CD4-positive, alpha-beta T cell treated with Interleukin-6 at 100 ng/mL for 8 hours (primary cell): ENCODE data around the gene LIMD2.
"Not testable (repeated sequence)": the region's sequence is repeated elsewhere in the genome, so short reads cannot be mapped to it uniquely, and the experiment has no call there.

Experiments used
- DNase-seq: peaks from one replicate; pipeline ENCODE4 v3.0.0-alpha.2; 2020; ENCODE audit warnings: mixed read lengths, low spot score

LIMD2 gene

DNA sequence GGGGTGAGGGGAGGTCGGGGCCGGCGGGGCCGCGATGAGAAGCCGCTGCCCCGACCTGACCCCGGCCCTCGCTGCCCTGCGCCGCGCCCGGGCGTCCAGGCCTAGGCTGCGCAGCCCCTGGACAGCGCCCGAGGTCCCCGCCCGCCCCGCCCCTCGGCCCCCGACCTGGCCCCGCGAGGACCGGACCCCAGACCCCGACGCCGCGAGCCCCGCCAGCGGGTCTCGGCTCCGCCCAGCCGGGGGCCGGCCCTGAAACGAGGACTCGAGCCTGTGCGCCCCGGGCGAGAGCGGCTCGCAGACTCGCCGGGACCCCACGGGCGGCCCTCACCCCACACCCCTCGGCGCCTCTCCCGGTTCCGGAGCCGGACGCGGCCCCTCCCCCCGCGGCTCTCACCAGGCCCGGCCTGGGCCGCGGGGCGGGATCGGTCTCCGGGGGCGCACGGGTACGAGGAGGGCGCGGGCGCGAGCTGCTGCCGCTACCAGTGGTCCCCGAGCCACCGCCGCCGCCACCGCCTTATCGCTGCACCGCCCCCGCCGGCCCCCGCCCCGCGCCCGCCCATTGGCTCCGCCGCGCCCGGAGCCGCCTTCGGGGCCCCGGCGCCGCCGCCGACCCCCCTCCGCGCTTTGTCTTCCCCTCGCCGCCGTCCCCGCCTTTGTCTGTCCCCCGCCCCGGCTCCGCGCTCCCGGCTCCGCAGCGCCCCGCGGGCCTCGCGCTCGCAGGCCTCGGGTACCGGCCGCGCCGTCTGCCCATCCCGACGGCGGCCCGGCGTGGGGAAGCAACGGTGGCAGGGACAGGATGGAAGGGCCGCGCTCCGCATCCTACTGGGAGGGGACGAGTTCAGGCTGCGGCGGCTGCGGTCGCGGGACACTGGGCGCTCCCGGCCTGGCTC is at the start of gene LIMD2:
Gene LIMD2, minus strand, starts transcription at position 488 of the 890 bp plus-strand sequence. CDS start 827 bp downstream, outside the sequence.
- DNase-seq: peak; percentile 88

DNA sequence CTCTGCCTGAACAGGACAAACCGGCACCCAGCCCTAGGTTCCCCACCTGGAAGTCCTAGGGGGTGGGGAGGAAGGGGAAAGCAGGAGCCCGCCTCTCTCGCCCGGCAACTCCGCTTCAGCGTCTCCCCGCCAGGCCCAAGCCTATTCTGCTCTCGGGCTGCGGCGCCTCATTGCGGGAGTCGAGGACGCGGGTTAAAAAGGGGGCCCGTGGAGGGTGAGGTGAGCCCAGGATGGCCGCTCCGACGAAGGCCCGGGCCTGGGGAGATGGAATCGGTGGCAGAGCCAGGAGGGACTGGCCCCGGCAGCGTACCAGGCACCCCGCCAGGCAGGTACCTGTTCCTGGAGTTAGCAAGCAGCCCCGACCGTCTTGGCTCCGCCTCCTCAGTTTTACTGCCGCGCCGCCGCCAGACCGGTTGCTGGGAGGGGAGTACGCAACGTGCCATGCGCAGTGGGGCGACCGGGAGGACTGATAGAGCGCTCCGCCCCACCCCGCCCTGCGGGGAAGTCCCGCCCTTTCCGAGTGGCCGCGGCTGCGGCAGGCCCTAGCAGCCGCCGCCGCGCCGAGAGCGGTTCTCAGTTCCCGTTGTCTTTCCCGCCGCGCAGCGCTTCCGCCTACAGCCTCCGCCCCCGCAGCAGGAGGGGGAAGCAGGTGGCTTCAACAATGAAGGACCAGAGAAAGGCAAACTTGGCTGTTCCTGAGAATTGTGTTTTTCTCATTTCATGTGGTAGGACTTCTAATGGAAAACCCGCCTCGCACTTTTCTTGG is 41.7 kb upstream of the LIMD2 start, which contains the start of gene STRADA:
Gene STRADA, minus strand, starts transcription at position 392 of the 766 bp plus-strand sequence. CDS start 13,430 bp downstream, outside the sequence.
- DNase-seq: peak; percentile 99

DNA sequence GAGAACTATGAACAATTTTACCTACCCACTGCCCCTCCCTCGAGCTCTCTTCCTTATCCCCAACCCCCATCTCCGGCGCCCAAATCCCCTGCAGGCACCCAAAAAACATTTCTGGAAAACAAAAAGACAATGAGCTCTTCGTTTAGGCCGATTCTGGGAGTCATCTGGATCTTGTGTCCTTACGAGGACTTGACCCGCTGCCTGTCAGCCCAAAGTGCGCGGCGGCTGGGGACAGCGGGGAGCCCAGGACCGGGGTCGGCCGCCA is 41.1 kb upstream of the LIMD2 start:
- DNase-seq: peak; percentile 11

DNA sequence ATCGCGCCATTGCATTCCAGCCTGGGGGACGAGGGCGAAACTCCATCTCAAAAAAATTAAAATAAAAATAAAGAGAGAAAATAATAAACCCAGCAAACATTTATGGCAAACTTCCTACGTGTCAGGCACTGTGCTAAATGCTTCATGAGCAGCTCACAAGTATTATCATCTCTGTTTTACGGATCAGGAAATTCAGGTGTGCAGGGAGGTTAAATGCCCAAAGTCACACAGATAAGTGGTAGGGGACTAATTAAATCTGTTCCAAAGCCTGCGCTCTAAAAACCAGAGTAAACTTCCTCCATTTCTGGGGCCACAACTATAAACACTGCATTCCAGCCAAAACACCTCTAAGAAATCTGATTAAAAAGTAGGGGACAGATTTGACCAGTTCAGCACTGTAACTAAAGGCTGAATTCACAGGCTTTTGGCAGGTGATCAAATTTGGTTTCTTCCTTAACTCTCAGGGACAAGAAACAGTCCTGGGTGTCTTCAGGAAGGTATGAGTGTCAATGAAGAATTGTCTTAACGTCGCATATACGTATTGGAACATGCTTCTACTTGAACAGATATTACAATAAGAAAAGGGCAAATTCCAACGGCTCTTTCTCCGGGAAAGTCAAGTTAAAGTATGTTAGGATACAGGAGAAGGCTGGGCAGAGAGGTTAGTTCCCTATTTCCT is 40.7 kb upstream of the LIMD2 start:
- no peak for DNase-seq

DNA sequence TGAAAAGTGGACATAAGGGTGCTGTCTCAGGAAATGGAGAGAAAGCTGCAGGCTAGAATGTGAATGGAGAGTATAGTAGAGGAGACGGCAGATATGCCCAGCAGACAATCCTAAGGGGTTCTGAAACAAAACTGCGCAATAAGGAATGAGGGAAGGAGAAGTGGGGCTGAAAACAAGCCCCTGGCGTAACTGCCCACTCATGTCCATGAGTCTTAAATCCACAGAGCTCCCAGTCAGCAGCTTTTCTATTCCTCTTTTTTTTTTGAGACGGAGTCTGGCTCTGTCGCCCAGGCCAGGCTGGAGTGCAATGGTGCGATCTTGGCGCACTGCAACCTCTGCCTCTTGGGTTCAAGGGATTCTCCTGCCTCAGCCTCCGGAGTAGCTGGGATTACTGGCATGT is 35.8 kb upstream of the LIMD2 start:
- no peak for DNase-seq

DNA sequence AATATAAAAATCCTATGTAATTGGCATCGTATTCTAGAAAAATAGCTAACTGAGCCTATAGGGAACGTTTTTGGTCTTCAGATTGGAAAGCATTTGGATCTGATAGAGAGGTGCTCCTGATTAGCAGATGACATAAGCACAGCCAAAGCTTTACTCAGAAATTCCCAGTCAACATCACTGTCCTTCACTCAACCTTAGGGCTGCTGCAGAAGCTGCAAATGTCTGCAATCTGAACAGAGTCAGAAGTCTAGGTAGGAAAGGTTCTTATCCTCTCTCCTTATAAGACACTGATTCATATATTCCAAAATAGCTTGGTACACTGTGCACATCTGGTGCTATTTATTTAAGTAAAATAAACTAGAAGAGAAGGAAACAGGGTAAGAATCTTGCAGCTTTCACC is 22.5 kb upstream of the LIMD2 start:
- DNase-seq: no peak

DNA sequence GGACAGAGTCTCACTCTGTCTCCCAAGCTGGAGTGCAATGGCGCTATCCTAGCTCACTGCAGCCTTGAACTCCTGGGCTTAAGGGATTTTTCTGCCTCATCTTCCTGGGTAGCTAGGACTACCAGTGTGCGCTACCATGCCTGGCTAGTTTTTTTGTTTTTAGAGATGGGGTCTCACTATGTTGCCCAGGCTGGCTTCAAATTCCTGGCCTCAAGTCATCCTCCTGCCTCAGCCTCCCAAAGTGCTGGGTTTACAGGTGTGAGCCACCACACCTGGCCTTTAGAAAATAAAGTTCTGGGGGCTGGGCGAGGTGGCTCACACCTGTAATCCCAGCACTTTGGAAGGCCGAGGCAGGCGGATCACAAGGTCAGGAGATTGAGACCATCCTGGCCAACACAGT is 20.3 kb upstream of the LIMD2 start:
- not testable (repeated sequence) for DNase-seq

DNA sequence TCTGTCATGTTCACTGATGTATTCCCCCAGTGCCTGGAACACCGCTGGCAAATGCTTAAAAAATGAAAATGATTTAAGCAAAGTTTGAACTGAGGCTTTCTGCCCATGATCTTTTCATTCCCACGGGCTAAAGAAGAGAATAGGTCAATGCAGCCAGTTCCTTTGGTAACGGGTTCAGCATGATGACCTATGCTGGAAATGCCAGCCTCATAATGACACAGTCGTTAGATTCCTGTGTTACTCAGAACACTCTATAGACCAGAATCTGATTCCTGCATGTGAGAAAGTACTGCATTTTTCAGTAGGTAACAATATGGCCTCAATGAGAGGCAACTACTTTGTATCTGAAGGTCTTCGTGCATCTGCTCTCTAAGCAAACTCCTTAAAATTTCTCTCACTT is 19.1 kb upstream of the LIMD2 start:
- DNase-seq: no peak

DNA sequence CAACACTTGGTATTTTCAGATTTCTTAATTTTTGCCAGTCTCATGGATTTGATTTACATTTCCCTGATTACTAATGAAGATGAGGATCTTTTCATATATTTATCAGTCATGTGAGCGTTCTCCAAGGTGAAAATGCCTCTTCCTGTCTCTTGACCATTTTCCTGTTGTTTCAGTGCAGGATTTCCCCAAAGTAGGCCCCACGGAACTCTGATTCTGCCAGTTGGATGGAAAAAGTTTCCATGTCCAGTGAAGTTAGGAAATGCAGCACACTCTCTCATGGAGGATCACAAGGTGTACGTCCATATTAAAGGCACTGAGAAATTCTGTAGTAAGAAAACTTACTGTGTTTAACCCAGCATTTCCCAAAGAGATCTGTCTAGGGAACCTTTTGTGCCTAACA is 16.5 kb upstream of the LIMD2 start:
- DNase-seq: no peak

DNA sequence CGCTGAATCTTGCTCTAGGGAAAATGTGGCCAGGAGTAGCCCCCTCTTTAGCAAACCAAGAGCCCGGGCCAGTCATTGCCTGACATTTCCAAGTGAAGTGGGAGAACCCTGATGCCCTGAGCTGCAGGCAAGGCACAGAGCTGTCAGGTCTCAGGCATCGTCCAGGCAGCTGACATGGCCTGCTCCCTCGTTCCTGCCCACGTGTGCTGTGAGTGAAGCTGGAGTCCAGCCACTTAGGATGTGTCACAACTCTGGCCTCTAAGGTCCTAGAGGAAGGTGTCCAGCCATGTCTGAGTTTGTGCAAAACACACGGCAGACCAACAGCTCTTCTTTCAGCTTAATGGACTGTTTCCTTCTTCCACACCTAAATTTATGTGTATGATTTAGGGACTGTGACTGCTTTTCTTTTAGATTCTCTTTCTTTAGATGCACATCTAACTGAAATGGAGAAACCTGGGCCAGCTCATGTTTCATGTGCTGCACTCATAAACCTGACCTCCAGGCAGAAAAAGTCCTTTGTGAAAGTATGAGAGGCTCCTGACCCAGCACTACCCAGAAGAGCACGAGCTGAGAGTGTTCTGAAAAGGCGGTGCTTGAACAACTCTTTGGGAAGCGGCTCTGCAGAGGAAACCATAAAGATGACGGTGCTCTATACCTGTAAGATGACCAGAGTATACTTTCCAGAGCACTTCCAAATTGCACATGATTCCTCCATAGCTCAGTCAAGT is 14.8 kb upstream of the LIMD2 start:
- DNase-seq: no peak

DNA sequence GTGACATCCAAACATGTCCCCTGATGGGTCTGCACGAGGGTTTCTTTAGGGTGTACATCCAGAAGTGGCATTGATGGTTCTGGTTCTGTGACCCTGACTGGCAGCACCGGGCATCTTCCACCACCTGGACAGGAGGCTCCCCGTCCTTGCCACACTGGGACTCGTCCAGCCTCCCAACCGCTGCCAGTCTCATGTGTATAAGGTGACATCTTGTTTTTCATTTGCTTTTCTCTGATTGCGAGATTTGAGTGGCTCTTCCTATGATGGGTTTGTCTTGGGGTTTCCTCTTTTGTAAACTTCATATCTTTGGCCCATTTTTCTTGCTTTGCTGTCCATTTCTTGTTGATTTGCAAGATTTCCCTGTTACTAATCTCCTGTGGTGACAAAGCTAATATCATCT is 9.2 kb upstream of the LIMD2 start:
- DNase-seq: no peak

DNA sequence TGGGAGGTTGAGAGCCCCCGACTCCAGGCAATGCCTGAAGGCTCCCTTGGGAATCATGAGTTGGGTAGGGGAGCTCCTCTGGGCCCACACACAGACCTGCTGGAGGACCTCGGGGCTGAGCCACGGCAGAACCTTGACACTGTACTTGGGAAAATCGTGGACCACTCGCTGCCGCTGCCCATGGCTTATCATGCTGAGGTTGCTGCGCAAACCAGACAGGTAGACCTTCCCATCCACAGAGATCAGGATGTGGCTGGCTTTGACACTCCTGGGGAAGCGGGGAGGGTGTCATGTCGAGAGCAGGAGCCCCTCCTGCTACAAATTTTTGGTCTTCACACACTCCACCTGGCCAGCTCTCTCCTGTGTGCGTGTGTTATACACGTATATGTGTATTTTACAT is 7.2 kb upstream of the LIMD2 start:
- no peak for DNase-seq

DNA sequence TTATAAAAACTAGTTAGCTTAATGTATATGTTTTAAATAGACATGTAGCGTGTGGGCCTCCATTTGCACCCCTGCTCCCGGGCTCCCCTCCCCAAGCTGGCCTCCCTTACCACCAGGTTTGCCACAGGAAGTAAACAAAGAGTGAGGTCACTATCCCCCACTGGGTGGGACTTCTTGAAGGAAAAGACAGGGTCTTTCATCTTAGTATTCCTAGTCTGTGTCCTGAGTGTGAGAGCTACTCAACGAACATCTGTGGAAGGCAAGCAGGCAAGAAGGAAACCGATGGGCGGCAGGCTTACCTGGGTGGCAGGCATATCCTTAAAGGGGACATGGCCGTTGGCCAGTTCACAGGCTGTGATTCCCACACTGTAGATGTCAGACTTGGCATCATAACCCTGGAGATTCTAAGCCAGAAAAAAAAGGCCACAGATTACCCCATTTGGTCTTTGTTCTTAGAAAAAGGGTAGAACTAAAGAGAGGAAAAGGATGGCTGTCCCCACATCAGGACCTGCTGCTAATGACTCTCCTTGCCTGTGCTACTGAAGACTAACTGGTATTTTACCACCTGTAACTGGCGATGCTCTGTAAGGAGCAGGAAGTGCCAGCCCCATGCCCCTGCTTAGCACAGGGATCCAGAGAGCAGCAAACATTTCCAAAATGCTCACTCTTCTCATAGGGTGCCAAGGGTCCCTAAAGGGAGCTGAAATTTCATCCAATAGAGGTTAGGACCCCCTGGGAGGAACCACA is 6.6 kb upstream of the LIMD2 start:
- no peak for DNase-seq

DNA sequence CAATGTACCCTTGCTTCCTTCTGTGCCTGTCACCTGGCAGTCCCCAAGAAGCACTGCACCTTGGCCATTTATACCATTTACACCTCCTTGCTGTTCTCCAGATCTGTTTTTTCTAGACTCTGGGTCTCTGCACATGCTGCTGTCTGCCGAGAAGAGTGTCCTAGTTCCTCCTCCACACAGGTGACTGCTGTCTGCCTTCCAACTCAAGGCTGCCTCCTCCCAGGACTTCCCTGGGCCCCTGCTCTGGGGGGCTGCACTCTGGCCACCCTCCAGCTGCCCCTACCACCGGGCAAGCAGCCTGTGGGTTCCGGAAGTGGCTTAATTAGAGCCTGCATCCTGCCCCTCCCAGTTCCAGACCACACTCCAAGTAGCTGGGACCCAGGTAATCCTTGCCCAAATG is 5.7 kb upstream of the LIMD2 start:
- no peak for DNase-seq

DNA sequence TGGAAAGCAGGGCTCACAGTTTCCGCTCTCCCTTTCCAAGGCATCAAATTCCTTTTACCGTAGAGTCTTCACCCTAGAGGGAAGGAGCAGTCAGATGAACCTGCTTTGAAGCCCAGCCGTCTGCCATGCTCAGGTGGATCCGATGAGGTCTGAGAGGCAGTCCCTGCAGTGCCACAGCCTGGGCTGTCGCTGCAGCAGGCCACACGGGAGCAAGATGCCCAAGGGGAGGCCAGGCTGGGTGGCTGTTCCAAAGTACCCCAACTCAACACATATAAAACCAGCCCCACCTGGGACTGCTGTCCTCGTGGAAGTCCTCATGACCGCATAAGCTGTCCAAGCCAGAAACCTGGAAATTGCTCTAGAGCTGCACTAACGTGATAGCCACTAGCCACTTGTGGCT is 4.9 kb upstream of the LIMD2 start:
- DNase-seq: no peak

DNA sequence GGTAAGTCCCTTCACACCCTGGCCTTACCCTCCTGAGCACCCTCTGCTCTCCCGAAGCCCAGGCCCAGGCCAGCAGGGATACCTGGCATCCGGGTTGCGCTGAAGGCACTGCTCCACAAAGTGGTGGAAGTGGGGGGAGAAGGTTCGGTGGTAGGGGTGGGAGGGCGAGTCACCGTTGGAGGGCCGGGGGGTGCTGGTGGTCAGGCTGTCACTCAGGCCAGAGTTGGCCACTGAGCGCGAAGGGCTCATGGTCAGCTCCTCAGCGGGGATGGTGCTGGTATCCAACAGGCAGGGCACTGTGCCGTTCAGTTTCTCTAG is 4.3 kb upstream of the LIMD2 start:
- DNase-seq: no peak

DNA sequence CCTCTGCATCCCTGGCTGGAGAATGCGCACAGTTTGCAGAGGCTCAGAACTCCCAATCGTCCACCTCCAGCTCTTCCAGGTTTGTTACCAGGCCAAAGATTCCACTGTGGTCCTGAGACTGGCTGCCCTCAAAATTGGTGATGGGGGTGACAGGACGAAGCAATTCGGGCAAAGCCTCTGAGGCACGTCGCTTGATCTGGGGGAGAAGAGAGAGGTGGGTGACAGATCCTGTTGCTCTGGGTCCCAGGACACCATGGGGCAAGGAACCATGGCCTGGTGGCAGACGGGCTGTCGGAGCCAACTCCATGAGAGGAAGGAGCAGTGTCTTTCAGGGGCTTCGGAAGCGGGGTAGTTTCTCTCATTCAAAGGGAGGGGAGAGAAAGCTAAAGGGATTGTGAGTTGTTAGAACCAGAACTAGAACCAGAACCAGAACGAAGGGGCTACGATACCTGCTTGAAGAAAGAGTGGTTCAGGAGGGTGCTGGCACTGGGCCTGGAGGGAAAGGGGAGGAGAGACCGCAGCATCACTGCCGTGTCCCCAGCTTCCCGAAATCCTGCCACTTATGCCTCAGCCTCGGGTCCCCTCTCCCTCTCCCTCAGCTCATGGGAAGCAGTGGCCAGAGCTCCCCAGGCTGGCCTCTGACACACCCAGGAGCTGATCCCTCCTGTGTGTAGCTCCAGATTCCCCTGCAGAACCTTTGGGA is 3.8 kb upstream of the LIMD2 start:
- no peak for DNase-seq

DNA sequence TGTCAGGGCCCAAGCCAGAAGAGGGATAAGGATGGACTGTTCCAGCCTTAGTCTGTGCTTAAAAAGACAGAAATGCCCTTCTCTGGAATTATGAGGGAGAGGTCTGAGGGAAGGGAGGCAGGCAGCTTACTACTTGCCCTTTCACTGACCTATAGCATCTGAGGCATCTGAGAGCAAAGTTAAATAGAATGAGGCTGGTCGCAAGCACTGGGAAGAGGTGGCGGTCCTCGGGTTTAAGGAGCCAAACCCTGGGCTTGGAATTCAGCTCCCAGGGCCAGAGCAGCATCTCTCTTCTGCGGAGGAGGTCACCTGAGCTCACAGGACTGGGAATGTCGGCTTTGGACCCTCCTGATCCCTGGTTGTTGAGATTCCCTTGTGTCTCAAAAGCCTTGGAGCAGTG is 3.1 kb upstream of the LIMD2 start:
- DNase-seq: no peak

DNA sequence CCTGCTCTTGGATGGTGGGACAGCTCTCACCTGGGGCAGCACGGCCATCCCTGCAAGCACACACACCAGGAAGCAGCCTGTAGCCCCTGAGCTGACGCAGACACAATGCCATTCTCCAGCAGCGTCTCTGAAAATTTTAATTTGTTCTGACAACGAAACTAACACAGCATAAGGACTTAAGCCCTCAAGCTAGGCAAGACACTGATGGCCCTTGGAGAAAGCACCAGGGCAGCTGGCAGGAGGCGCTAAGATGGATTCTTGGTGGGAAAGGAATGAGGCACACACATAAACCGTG is 2.7 kb upstream of the LIMD2 start:
- no peak for DNase-seq

DNA sequence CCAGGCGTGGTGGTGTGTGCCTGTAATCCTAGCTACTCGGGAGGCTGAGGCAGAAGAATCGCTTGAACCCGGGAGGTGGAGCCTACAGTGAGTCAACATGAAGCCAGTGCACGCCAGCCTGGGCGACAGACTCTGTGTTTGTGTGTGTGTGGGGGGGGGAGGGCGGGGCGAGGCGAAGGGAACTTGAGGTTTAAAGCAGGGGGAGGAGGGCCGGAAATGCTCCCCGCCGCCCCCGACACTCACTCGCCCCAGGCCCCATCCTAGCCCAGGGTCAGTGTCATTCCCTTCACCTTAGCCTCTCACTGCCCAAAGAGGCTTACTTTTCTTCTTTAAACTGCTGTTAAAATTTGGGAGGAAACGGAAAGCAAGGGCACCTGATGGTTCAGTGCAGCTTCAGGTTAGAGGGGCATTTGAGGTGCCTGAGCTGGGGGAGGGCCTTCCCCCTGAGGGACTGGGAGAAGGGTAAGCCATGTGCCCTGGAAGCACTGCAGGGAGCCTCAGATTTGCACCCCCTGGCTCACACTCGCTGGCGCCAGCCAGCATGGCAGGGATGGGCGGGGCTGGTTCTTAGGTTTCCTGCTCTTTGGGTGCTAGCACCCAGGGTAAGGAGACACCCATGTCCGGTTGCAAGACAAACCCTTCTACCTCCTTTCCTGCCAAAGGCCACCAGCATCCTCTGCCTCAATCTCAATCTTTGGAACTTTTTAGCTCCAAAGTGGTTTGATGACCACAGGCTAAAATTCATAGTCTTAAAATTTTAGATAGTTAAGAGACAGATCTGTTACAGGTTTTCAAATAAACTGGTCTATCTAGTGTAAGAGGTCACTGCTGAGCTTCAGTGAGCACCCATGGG is 2.2 kb upstream of the LIMD2 start:
- peak; percentile 90 for DNase-seq
